NCI-H2029 (cell line): ENCODE results near the gene OTUD4.
"Not testable (repeated sequence)": the region's sequence is repeated elsewhere in the genome, so short reads cannot be mapped to it uniquely, and the experiment has no call there.

Experiments
- DNase-seq: peaks from one replicate; lab custom pipeline; 2025; lab: John Stamatoyannopoulos, UW

Gene OTUD4

GRCh38 chr4:145179861-145180297 lies 510 bp downstream of the OTUD4 start:
- not testable (repeated sequence) for DNase-seq

DNA sequence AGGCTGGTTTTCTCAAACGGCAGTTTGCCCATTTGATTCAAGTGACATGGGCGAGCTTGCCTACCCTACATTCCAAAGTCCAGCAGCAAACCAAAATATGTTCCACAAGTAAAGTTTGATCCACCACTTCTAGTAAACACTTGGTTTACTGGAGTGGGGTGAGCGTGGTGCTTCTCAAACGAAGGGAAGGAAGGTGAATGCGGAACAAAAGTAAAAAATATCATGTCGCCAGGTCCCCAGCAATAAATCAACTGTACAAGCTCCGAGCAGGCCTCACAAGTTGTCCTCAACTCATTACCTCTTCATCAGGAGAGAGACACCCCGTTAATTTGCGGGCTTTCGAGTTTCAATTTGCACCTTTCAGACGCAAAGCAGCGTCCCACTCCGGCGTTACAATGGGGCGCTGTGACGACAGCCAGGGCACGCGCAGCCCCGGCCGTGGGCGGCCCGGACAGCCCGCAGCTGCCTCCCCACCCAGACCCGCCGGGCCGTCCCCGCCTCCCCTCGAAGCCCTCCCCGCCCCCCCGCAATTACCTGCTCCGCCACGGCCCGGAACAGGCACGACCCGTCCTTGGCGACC lies 1.0 kb downstream of the OTUD4 start:
- peak; percentile 28 for DNase-seq

- DNase-seq = no peak
Observed at GRCh38 chr4:145178740-145179280, 1.6 kb downstream of the OTUD4 start.

GRCh38 chr4:145177906-145178538 lies 2.4 kb downstream of the OTUD4 start:
- no peak for DNase-seq

GRCh38 chr4:145177511-145177905 lies 2.9 kb downstream of the OTUD4 start:
- no peak for DNase-seq

- peak; percentile 53 for DNase-seq
Observed at GRCh38 chr4:145176641-145177432, 3.6 kb downstream of the OTUD4 start.

DNA sequence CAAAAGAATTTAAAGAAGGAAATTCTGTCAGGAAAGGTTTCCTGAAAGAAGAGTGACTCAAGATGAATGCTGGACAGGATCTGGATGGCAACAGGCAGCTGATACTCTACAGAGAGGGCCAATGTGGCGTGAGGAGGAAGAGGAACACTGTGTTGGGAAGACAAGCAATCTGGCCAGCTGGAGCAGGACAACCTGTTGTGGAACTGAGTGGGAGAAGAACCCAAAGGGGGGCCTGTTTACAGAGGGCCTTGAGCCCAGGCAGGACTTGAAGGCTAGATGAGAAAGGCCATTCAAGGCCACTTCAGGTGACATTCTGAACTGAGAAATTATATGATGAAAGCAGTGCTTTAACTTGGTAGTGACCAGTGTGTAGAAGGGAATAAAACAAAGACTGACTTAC lies 8.5 kb downstream of the OTUD4 start:
- no peak for DNase-seq

DNA sequence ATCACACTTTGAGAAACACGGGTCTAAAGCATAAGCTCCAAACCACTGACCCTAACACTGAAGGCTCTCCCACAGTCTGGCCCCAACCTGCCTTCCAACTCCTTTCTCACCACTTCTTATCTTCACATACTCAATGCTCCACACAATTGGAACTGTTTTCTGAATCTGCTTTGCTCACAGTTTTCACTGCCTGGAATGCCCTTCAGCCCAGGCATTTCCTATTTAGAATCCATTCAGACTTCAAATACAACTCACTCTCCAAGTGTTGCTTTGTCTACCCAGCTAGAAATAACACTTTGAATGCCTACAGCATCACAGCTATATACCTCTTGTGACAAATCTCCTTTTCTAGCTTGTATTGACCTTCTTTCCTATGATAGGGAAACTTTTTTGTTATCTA lies 10.2 kb downstream of the OTUD4 start:
- DNase-seq = no peak

DNA sequence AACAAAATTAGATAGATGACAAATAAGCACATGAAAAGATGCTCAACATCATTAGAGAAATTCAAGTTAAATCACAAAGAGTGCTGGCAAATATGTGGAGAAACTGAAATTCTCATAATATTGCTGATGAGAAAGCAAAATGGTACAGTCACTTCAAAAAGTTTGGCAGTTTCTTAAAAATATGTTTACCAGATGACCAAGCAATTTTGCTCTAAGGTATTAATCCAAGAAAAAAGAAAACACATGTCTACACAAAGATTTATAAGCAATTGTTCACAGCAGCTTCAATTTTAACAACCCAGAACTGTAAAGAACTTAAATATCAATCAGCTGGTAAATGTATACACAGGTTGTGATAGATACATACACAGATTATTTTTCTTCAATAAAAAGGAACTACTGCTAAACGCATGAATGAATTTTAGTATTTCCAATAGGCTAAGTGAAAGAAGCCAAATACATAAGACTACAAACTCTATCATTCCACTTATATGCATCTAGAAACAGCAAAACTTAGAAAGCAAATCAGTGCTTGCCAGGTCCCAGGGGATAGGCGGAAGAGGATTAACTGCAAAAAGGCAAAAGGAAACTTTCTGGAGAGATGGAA lies 11.7 kb downstream of the OTUD4 start:
- no peak for DNase-seq

- DNase-seq = no peak
Observed at GRCh38 chr4:145167887-145168286, 12.5 kb downstream of the OTUD4 start.

- no peak for DNase-seq
Observed at GRCh38 chr4:145161549-145161948, 18.8 kb downstream of the OTUD4 start.

DNA sequence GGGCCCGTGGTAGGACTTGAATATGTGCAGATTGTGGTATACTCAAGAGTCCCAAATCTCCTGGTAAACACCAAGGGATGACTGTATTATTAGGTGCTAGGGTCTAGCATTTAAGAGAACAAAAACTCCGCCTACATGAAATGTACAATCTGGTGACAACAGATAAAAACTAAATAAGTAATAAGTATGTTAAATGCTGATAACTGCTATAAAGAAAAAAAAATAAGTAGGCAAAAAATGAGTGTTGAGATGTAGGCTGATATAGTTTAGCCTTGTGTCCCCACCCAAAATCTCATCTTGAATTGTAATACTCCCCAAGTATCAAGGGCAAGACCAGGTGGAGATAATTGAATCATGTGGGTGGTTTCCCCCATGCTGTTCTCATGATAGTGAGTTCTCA lies 23.4 kb downstream of the OTUD4 start:
- DNase-seq = no peak

DNA sequence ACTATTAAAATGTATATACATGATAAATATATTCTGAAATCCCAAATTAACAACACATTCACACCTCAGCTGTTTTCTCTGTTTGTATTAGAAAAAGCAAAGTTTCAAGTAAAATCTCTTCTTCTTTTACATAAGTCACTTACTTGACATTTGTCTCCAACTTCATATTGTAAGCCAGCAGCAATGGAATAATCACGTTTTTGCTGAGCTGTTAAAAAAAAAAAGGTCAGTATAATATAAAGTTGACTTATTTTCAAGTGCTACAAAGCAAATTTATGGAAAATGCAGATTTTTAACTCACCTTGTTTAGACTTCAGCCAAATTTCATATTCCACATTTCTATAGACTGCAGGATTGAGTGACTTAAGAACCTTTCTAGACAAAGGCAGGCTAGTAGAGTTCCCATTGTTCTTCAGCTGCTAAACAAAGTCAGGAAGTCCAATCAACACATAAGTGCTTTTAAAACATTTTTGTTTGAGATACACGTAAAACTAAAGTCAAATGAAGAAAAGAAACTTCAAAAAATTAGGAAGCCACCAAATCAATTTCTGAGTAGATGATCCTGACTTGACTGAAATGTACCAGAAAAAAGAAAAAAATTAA lies 25.0 kb downstream of the OTUD4 start:
- no peak for DNase-seq

DNA sequence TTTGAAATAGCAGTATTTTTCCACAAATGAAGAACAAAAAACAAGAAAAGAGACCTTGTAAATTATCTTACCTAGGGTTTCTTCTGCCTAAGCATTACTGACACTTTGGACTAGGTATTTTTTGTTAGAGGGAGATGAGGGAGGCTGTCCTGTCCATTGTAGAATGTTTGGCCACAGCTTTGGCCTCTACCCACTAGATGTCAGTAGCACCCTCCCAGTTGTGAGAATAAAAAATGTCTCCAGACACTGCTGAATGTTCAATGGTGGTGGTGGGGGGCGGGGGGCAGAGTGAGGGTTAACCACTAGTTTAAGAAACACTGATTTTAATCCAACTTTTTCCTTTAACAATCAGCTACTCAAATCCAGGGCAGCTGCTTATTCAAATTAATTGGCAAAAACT lies 25.8 kb downstream of the OTUD4 start:
- no peak for DNase-seq

DNA sequence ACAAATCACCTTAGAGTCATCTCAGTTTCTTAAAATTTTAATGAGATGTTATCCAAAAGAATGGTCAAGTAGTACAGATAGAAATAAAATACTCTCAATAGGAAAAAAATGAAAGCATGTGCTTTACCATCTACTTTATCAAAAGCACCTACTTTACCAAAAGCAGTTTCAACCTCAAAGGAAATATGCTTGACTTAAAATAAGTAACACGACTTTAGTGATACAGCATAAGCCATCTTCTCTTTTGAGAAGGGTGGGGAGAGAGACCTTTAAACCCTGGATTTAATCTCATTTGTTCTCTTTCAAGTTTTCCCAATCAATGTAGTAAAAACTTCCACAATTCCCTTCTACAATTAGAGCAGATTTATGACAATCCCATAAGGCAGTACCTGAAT lies 26.5 kb downstream of the OTUD4 start:
- no peak for DNase-seq

- DNase-seq = no peak
Observed at GRCh38 chr4:145153181-145153903, 27.0 kb downstream of the OTUD4 start.

- no peak for DNase-seq
Observed at GRCh38 chr4:145148980-145149379, 31.4 kb downstream of the OTUD4 start.

- DNase-seq = not testable (repeated sequence)
Observed at GRCh38 chr4:145136219-145136618, 44.2 kb downstream of the OTUD4 start.

DNA sequence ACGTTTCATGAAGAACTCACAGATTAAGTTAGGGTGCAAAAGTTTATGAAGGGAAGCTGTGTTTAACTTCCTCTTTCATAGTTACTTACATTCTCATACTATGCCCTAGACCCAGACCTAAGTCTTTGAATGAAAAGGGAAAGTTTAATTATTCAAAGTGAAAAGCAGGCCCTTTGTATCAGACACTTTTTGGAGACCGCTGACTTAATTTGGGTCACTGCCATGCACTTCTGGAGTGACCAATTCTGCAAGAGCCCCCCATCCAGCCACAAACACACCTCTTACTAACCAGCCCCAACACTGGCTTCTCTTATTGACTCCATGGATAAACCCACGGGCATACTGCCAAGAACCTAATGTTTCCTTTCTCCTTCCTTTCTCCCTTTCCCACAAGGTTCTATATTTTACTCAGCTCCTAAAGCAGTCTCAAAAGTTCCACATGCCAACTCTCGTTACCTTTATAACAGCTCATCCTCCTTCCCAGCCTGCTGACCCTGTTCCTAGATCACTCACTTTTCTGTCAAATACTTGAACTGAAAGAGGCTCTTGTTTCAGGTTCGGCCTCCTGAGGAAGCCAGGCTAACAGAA lies 47.8 kb downstream of the OTUD4 start:
- DNase-seq = peak; percentile 3

GRCh38 chr4:145131848-145132247 lies 48.5 kb downstream of the OTUD4 start:
- DNase-seq = no peak

GRCh38 chr4:145130788-145131399 lies 49.5 kb downstream of the OTUD4 start:
- DNase-seq = no peak
